Vagina (tissue), 2 donors: ENCODE data around the gene GPR82.

Experiments used
- POLR2A ChIP-seq, 2 donors: fragments of 450-650 bp; IDR thresholded peaks; one replicate each; pipeline ENCODE4 v1.6.1; 2017; ENCODE audit warnings: antibody characterized with exemption in 2 of 2, mild to moderate bottlenecking in 2 of 2, moderate library complexity in 2 of 2
- POLR2AphosphoS5 ChIP-seq, 2 donors: sonication (generic); formaldehyde crosslinking; IDR thresholded peaks; one replicate each; pipeline ENCODE4 v1.9.0; 2017; ENCODE audit warnings: antibody characterized with exemption in 2 of 2, mild to moderate bottlenecking in 2 of 2, low read depth in 1 of 2; ENCODE audit not compliant: insufficient read depth in 1 of 2
- TF ChIP-seq, protein P1 (sequence below), 3 experiments: fragments of 450-650 bp in 2 of 3; fragments of 200-600 bp in 1 of 3; sonication (generic) in 1 of 3; IDR thresholded peaks; one replicate each; pipeline ENCODE4 v1.5.1; 2017 to 2019; ENCODE audit warnings: antibody characterized with exemption in 3 of 3, mild to moderate bottlenecking in 2 of 3, moderate library complexity in 2 of 3

DNA sequence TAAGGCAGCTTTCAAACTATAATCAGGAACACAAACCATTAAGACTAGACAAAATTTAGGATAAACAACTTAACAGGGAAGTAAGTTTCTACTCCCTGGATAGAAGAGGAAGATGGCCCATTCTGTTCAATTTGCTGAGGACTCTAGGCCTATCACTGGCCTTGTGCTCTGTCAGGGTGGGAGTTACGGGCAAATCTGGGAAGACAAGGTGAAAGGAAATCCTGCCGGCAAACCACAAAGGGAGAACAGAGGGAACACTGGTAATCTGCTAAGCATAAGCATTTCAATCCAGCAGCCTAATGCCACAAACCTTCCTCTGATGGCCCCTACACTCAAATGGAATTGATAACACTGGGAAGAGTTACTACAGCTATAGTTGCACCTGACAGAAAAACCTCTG, 8.3 kb downstream of the GPR82 start:
- TF ChIP-seq, protein P1, sequence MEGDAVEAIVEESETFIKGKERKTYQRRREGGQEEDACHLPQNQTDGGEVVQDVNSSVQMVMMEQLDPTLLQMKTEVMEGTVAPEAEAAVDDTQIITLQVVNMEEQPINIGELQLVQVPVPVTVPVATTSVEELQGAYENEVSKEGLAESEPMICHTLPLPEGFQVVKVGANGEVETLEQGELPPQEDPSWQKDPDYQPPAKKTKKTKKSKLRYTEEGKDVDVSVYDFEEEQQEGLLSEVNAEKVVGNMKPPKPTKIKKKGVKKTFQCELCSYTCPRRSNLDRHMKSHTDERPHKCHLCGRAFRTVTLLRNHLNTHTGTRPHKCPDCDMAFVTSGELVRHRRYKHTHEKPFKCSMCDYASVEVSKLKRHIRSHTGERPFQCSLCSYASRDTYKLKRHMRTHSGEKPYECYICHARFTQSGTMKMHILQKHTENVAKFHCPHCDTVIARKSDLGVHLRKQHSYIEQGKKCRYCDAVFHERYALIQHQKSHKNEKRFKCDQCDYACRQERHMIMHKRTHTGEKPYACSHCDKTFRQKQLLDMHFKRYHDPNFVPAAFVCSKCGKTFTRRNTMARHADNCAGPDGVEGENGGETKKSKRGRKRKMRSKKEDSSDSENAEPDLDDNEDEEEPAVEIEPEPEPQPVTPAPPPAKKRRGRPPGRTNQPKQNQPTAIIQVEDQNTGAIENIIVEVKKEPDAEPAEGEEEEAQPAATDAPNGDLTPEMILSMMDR (IDR thresholded peaks at IDR 0.05): no peak
- TF ChIP-seq POLR2AphosphoS5 (IDR thresholded peaks at IDR 0.05; ENCODE audit: insufficient read depth in 1 of 2, low read depth in 1 of 2) (no peak), POLR2A (IDR thresholded peaks at IDR 0.05) (no peak)
